Measurements from ENCODE around the gene ELL3.
"Not testable (repeated sequence)": the region's sequence is repeated elsewhere in the genome, so short reads cannot be mapped to it uniquely, and the experiment has no call there.

Gene ELL3

GRCh38 chr15:43808435-43808950 is 31.7 kb upstream of the ELL3 start:
- no peak for DNase-seq (ENCODE audit: low read depth)
- no peak overlapping the region for H3K4me3 ChIP-seq (ENCODE audit: control insufficient read depth, low read depth, low read length)
- TF ChIP-seq, protein P1, sequence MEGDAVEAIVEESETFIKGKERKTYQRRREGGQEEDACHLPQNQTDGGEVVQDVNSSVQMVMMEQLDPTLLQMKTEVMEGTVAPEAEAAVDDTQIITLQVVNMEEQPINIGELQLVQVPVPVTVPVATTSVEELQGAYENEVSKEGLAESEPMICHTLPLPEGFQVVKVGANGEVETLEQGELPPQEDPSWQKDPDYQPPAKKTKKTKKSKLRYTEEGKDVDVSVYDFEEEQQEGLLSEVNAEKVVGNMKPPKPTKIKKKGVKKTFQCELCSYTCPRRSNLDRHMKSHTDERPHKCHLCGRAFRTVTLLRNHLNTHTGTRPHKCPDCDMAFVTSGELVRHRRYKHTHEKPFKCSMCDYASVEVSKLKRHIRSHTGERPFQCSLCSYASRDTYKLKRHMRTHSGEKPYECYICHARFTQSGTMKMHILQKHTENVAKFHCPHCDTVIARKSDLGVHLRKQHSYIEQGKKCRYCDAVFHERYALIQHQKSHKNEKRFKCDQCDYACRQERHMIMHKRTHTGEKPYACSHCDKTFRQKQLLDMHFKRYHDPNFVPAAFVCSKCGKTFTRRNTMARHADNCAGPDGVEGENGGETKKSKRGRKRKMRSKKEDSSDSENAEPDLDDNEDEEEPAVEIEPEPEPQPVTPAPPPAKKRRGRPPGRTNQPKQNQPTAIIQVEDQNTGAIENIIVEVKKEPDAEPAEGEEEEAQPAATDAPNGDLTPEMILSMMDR (IDR thresholded peaks at IDR 0.05; ENCODE audit: control insufficient read depth, insufficient read depth, low read depth, low read length, missing control alignments) = no peak

DNA sequence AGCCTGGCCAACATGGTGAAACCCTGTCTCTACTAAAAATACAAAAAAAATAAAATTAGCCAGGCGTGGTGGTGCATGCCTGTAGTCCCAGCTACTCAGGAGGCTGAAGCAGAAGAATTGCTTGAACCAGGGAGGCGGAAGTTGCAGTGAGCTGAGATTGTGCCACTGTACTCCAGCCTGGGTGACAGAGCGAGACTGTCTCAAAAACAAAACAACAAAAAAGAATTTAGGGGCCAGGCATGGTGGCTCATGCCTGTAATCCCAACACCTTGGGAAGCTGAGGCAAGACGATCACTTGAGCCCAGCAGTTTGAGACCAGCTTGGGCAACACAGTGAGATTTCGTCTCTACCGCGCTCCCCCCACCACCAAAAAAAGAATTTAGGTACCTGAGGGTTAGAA is 25.9 kb upstream of the ELL3 start:
- not testable (repeated sequence) for H3K4me3 ChIP-seq (ENCODE audit: control insufficient read depth, low read depth, low read length); DNase-seq (ENCODE audit: low read depth)

DNA sequence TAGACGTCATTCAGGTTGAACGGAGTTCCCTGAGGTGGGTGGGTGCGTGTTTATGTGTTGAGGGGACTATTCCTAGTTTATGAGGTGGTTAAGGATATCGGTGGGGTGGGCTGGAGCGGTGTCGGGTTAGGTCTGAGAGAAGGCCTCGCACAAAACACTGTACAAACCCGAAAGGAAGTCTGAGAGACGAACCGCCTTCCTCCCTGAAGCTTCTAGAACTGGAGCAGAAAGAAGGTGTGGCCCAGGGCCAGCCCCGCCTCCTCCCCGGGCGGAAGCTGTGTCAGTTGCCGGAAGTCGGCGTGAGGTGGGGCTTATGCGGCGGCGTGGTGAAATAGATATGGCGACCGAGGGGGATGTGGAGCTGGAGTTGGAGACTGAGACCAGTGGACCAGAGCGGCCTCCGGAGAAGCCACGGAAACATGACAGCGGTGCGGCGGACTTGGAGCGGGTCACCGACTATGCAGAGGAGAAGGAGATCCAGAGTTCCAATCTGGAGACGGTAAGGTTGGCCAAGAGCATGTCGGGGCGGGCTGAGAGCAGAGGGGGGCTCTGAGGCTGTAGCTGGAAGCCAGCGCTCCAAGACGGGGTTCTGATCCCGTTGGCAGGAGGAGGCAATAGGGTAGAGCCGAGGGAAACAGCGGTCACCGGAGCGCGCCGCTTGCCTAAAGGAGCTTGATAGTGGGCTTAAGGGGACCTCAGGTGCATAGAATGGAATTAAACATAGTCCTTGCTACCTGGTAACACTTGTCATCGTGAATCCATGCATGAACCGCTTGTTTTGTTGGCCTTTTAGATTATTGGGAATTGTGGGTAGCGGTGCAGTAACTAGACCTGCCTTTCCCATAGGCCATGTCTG is 23.7 kb upstream of the ELL3 start, which contains the start of gene HYPK:
HYPK (plus strand) TSS at position 314 of the 856 bp plus-strand sequence; CDS start at position 338, 24 bp downstream.
- TF ChIP-seq, protein P1 (IDR thresholded peaks at IDR 0.05; ENCODE audit: control insufficient read depth, insufficient read depth, low read depth, low read length, missing control alignments) = no peak
- peak; percentile 42 for DNase-seq (ENCODE audit: low read depth)
- H3K4me3 ChIP-seq (ENCODE audit: control insufficient read depth, low read depth, low read length) = peak within 1 kb of the TSS; percentile 95

DNA sequence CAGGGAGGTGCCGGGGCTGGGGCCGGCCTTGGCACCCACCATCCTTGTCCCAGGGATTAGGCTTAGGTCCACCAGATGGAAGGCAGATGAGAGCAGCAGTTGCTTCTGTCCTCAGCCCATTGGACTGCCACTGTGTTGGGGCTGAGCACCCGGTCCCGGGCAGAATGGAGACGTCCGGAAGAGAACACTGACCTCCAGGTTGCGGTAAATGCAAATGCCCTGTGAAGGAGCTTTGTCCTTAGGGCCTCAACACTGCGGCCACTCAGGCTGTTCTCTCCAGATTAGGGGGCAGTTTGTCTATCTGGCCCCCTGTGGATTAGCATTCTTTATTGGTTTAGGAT is 23.1 kb upstream of the ELL3 start, which contains the start of gene SERINC4:
SERINC4 (minus strand) TSS at position 276 of the 341 bp plus-strand sequence; CDS start at position 42, 234 bp downstream.
- H3K4me3 ChIP-seq (ENCODE audit: control insufficient read depth, low read depth, low read length) = peak within 1 kb of the TSS; percentile 95
- TF ChIP-seq, protein P1 (IDR thresholded peaks at IDR 0.05; ENCODE audit: control insufficient read depth, insufficient read depth, low read depth, low read length, missing control alignments) = no peak
- no peak for DNase-seq (ENCODE audit: low read depth)

- no peak for DNase-seq (ENCODE audit: low read depth)
- H3K4me3 ChIP-seq (ENCODE audit: control insufficient read depth, low read depth, low read length) = no peak overlapping the region
Observed at GRCh38 chr15:43799209-43799944, 22.6 kb upstream of the ELL3 start.

GRCh38 chr15:43796566-43796965 is 19.8 kb upstream of the ELL3 start:
- TF ChIP-seq, protein P1 (IDR thresholded peaks at IDR 0.05; ENCODE audit: control insufficient read depth, insufficient read depth, low read depth, low read length, missing control alignments) = no peak
- no peak for DNase-seq (ENCODE audit: low read depth)
- H3K4me3 ChIP-seq (ENCODE audit: control insufficient read depth, low read depth, low read length) = no peak overlapping the region

More at GRCh38 chr15:43799209-43799944, 22.6 kb upstream of the ELL3 start:
- TF ChIP-seq, protein P1 (IDR thresholded peaks at IDR 0.05; ENCODE audit: control insufficient read depth, insufficient read depth, low read depth, low read length, missing control alignments) = no peak
